Liver (tissue), 9 donors: ENCODE results near the gene SUGCT. TPM values are rescaled to one million over a fixed set of nuclear protein-coding genes. Genes with fewer than 3 reads are reported as not detected.

Source experiments
- DNase-seq: peaks from one replicate; pipeline ENCODE4 v3.0.0-alpha.2; 2017; ENCODE audit warnings: low spot score
- H3K27ac ChIP-seq, 2 donors: one replicate each; pipeline ENCODE4 v1.7.0; 2013; ENCODE audit warnings: inconsistent platforms in 2 of 2, low read length in 2 of 2, control low read depth in 1 of 2, low read depth in 1 of 2, mild to moderate bottlenecking in 1 of 2
- H3K27me3 ChIP-seq, 4 donors: one replicate each; pipeline versions ENCODE4 v1.6.1 to v1.7.0; 2013; ENCODE audit warnings: low read length in 3 of 4, inconsistent platforms in 1 of 4, mild to moderate bottlenecking in 1 of 4, moderate library complexity in 1 of 4; ENCODE audit not compliant: control insufficient read depth in 4 of 4, insufficient read depth in 4 of 4
- H3K36me3 ChIP-seq, 4 donors: one replicate each; pipeline versions ENCODE4 v1.6.1 to v1.7.0; 2013; ENCODE audit warnings: low read length in 3 of 4, mild to moderate bottlenecking in 3 of 4, low read depth in 1 of 4, moderate library complexity in 1 of 4; ENCODE audit not compliant: control insufficient read depth in 4 of 4, insufficient read depth in 3 of 4
- H3K4me1 ChIP-seq, 4 donors: one replicate each; pipeline versions ENCODE4 v1.6.1 to v1.7.0; 2013; ENCODE audit warnings: low read length in 3 of 4, mild to moderate bottlenecking in 3 of 4, moderate library complexity in 1 of 4; ENCODE audit not compliant: control insufficient read depth in 4 of 4, insufficient read depth in 4 of 4
- H3K4me3 ChIP-seq, 3 donors: one replicate each; pipeline versions ENCODE4 v1.6.1 to v1.7.0; 2013; ENCODE audit warnings: low read length in 3 of 3, control low read depth in 1 of 3, low read depth in 1 of 3, mild to moderate bottlenecking in 1 of 3
- H3K9ac ChIP-seq, 2 donors: one replicate each; pipeline ENCODE4 v1.7.0; 2013; ENCODE audit warnings: low read length in 2 of 2, mild to moderate bottlenecking in 2 of 2, moderate library complexity in 2 of 2, control low read depth in 1 of 2, low read depth in 1 of 2
- H3K9me3 ChIP-seq, 4 donors: one replicate each; pipeline versions ENCODE4 v1.6.1 to v1.7.0; 2013; ENCODE audit warnings: low read length in 3 of 4; ENCODE audit not compliant: control insufficient read depth in 4 of 4
- EGR1 ChIP-seq, 2 donors: IDR thresholded peaks; 2 replicates each; pipeline ENCODE4 v1.6.1; 2016 to 2018; ENCODE audit warnings: antibody characterized with exemption in 2 of 2, low read depth in 2 of 2
- FOXA1 ChIP-seq: IDR thresholded peaks from 2 replicates; pipeline ENCODE4 v1.6.1; 2016; ENCODE audit warnings: antibody characterized with exemption
- FOXA2 ChIP-seq: IDR thresholded peaks from 2 replicates; pipeline ENCODE4 v1.6.1; 2016; ENCODE audit warnings: antibody characterized with exemption
- GABPA ChIP-seq, 2 donors: IDR thresholded peaks in 1 of 2; conservative IDR thresholded peaks in 1 of 2; 2 replicates each; pipeline ENCODE4 v1.6.1; 2016; ENCODE audit warnings: antibody characterized with exemption in 2 of 2, mild to moderate bottlenecking in 1 of 2, moderate library complexity in 1 of 2
- HNF4A ChIP-seq, 2 donors: conservative IDR thresholded peaks; 2 replicates each; pipeline ENCODE4 v1.6.1; 2016; ENCODE audit warnings: antibody characterized with exemption in 2 of 2, mild to moderate bottlenecking in 2 of 2
- HNF4G ChIP-seq: IDR thresholded peaks from 2 replicates; pipeline ENCODE4 v1.6.1; 2016; ENCODE audit warnings: antibody characterized with exemption
- JUND ChIP-seq, 2 donors: IDR thresholded peaks; 2 replicates each; pipeline ENCODE4 v1.6.1; 2016; ENCODE audit warnings: antibody characterized with exemption in 2 of 2
- MAX ChIP-seq: IDR thresholded peaks from 2 replicates; pipeline ENCODE4 v1.6.1; 2016; ENCODE audit warnings: antibody characterized with exemption
- NR2F2 ChIP-seq: IDR thresholded peaks from 2 replicates; pipeline ENCODE4 v1.6.1; 2016; ENCODE audit warnings: antibody characterized with exemption
- RAD21 ChIP-seq, 2 donors: IDR thresholded peaks; 2 replicates each; pipeline ENCODE4 v1.6.1; 2016; ENCODE audit warnings: antibody characterized with exemption in 2 of 2, mild to moderate bottlenecking in 2 of 2
- RXRA ChIP-seq, 2 donors: IDR thresholded peaks; 2 replicates each; pipeline ENCODE4 v1.6.1; 2017 to 2018; ENCODE audit warnings: antibody characterized with exemption in 2 of 2, mild to moderate bottlenecking in 1 of 2
- SP1 ChIP-seq: IDR thresholded peaks from 2 replicates; pipeline ENCODE4 v1.6.1; 2018; ENCODE audit warnings: antibody characterized with exemption, mild to moderate bottlenecking
- TAF1 ChIP-seq: conservative IDR thresholded peaks from 2 replicates; pipeline ENCODE4 v1.6.1; 2016; ENCODE audit warnings: antibody characterized with exemption, mild to moderate bottlenecking
- YY1 ChIP-seq: IDR thresholded peaks from 2 replicates; pipeline ENCODE4 v1.6.1; 2016; ENCODE audit warnings: antibody characterized with exemption, mild to moderate bottlenecking
- ZBTB33 ChIP-seq: IDR thresholded peaks from 2 replicates; pipeline ENCODE4 v1.6.1; 2016; ENCODE audit warnings: antibody characterized with exemption
- WGBS: extraction: QIAGEN DNeasy Blood & Tissue Kit; methylation state at CpG from one replicate; pipeline ENCODE4 v1.1.7; 2013; 5-methylcytosine and 5-hydroxymethylcytosine counted together
- polyA plus RNA-seq, 2 donors: library from polyadenylated mRNA; stranded (reverse) in 1 of 2; unstranded in 1 of 2; fragments of 200-250 nt in 1 of 2; fragments of >200 nt in 1 of 2; fragmentation: Nextera tagmentation in 1 of 2; extraction: Ambion mirVana in 1 of 2; gene quantifications; one replicate each; pipeline versions ENCODE4 v1.2.1 to v1.2.3, GENCODE V29; 2013 to 2015
- total RNA-seq, 2 donors: library from RNA; depleted of rRNA; stranded (reverse); fragments of >200 nt; gene quantifications; one replicate each; pipeline ENCODE4 v1.2.3, GENCODE V29; 2014
- TF ChIP-seq, protein P1 (sequence below): fragments of 150-350 bp; IDR thresholded peaks from 2 replicates; pipeline ENCODE4 v1.5.1; 2017; ENCODE audit warnings: improper control_type of control experiment, low read depth, low read length; ENCODE audit not compliant: missing input control
- donor health status: healthy.
- donor health status: healthy.
- donor health status: healthy.
- donor health status: healthy.
- donor health status: healthy.

SUGCT gene
- total and polyA plus RNA-seq, 4 donors = 6.2 to 11.9 (median 9.9) TPM

GRCh38 chr7:40839881-40840280 is 705.1 kb downstream of the SUGCT start:
- Histone ChIP-seq H3K27me3 (no peaks in the 10 kb centered on the region), H3K9me3 (peaks cover 0 to 4% (median 0%) of the 10 kb centered on the region in 4 donors), H3K4me1 (no peaks in the 10 kb centered on the region), H3K9ac (no peak overlapping the region), H3K27ac (no peak overlapping the region), H3K4me3 (no peak overlapping the region), H3K36me3 (no peaks in the 10 kb centered on the region)
- 89% methylated on average over 3 of the region's 3 CpGs for WGBS
- DNase-seq = no peak
- TF ChIP-seq EGR1 (IDR thresholded peaks at IDR 0.05; ENCODE audit: low read depth in 2 of 2) (no peak), GABPA (IDR thresholded peaks at IDR 0.05 in 1 of 2, conservative IDR thresholded peaks at IDR 0.05 in 1 of 2) (no peak), NR2F2 (no peak), RXRA (IDR thresholded peaks at IDR 0.05) (no peak), ZBTB33 (no peak), RAD21 (IDR thresholded peaks at IDR 0.05) (no peak), FOXA2 (no peak)
- TF ChIP-seq, protein P1, sequence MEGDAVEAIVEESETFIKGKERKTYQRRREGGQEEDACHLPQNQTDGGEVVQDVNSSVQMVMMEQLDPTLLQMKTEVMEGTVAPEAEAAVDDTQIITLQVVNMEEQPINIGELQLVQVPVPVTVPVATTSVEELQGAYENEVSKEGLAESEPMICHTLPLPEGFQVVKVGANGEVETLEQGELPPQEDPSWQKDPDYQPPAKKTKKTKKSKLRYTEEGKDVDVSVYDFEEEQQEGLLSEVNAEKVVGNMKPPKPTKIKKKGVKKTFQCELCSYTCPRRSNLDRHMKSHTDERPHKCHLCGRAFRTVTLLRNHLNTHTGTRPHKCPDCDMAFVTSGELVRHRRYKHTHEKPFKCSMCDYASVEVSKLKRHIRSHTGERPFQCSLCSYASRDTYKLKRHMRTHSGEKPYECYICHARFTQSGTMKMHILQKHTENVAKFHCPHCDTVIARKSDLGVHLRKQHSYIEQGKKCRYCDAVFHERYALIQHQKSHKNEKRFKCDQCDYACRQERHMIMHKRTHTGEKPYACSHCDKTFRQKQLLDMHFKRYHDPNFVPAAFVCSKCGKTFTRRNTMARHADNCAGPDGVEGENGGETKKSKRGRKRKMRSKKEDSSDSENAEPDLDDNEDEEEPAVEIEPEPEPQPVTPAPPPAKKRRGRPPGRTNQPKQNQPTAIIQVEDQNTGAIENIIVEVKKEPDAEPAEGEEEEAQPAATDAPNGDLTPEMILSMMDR = no peak

- no peaks in the 10 kb centered on the region for H3K27me3 ChIP-seq
- DNase-seq = no peak
- H3K9ac ChIP-seq = no peak overlapping the region
- peaks cover 0 to 4% (median 0%) of the 10 kb centered on the region in 4 donors for H3K9me3 ChIP-seq
- H3K4me3 ChIP-seq = no peak overlapping the region
- H3K27ac ChIP-seq = no peak overlapping the region
- no peaks in the 10 kb centered on the region for H3K4me1 ChIP-seq
- H3K36me3 ChIP-seq = no peaks in the 10 kb centered on the region
- TF ChIP-seq FOXA1 (no peak), MAX (no peak), YY1 (no peak), EGR1 (IDR thresholded peaks at IDR 0.05; ENCODE audit: low read depth in 2 of 2) (no peak), SP1 (no peak), ZBTB33 (no peak), GABPA (IDR thresholded peaks at IDR 0.05 in 1 of 2, conservative IDR thresholded peaks at IDR 0.05 in 1 of 2) (no peak), TAF1 (no peak), RAD21 (IDR thresholded peaks at IDR 0.05) (no peak), HNF4G (no peak), NR2F2 (no peak), RXRA (IDR thresholded peaks at IDR 0.05) (no peak), HNF4A (conservative IDR thresholded peaks at IDR 0.05) (no peak), JUND (IDR thresholded peaks at IDR 0.05) (no peak)
- TF ChIP-seq, protein P1 = no peak
Observed at GRCh38 chr7:40840990-40841389, 706.2 kb downstream of the SUGCT start.
